Erythroblast (primary cell): ENCODE data around the gene HSD17B8.

Experiments
- DNase-seq, 2 experiments: peaks; one replicate each; lab custom pipeline; 2025; lab: John Stamatoyannopoulos, UW
- GATA1 ChIP-seq: IDR thresholded peaks from 2 replicates; pipeline ENCODE4 v1.6.1; 2011; ENCODE audit warnings: low read depth, mild to moderate bottlenecking, control low read depth, low read length, moderate library complexity
- POLR2A ChIP-seq: IDR thresholded peaks from 2 replicates; pipeline ENCODE4 v1.6.1; 2011; ENCODE audit warnings: mild to moderate bottlenecking, low read length

Gene HSD17B8

GRCh38 chr6:33167374-33168283, 36.8 kb upstream of the HSD17B8 start:
- DNase-seq = no peak
- no peak for TF ChIP-seq GATA1

DNA sequence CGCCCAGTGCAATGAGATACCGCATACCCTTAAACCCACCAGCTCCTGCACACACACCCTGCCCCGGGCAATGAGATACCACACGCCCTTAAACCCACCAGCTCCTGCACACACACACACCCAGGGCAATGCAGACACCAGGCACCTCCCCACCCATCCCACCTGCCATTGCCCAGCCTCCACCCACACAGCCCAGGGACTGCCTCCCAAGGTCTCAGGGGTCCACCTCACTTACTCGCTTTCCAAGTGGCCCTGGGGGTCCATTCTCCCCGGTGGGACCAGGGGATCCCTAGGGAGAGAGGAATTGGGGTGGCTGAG, 36.2 kb upstream of the HSD17B8 start:
- TF ChIP-seq POLR2A (no peak), GATA1 (no peak)

GRCh38 chr6:33168639-33169038, 35.8 kb upstream of the HSD17B8 start:
- DNase-seq = no peak
- TF ChIP-seq GATA1 (no peak), POLR2A (no peak)

More for the DNA sequence above, 36.2 kb upstream of the HSD17B8 start:
- no peak for DNase-seq

- no peak for TF ChIP-seq GATA1
- no peak for TF ChIP-seq POLR2A
- no peak for DNase-seq
Measured at GRCh38 chr6:33169291-33170175, 34.9 kb upstream of the HSD17B8 start.

DNA sequence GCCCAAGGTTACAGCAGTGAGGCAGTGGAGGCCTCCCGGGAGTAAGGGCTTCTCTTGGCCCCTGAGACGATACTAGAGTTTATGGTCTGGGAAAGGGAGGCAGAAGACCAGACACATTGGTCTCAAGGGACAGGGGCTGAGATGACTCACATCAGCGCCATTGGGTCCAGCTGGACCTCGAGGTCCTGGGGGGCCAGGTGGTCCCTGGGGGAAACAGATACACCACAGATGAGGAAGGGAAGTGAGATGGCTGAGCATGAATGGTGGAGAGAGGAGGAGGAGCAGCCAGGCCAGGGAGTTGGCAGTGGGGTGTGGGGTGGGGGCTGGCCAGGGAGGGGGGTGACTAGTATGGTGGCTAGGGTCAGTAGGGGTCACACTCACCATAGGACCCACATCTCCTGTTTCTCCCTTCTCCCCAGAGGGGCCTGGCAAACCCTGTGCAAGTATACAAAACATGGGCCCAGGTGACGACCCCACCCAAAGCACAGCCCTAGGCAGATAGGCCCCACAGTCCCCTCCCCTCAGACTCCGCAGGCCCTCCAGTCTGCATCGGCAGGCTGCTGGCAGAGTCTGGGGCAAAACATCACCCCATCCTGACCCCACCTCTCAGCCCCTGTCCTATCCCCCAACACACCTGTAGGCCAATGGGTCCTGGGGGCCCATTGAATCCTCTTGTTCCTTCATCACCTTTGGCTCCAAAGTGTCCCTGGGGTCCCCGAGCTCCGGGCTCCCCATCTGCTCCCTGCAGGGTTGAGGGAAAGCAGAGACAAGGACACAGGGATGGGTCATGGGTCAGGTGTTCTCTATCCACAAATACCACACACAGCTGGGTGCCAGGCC, 34.1 kb upstream of the HSD17B8 start:
- DNase-seq = no peak
- TF ChIP-seq GATA1 (no peak), POLR2A (no peak)

DNA sequence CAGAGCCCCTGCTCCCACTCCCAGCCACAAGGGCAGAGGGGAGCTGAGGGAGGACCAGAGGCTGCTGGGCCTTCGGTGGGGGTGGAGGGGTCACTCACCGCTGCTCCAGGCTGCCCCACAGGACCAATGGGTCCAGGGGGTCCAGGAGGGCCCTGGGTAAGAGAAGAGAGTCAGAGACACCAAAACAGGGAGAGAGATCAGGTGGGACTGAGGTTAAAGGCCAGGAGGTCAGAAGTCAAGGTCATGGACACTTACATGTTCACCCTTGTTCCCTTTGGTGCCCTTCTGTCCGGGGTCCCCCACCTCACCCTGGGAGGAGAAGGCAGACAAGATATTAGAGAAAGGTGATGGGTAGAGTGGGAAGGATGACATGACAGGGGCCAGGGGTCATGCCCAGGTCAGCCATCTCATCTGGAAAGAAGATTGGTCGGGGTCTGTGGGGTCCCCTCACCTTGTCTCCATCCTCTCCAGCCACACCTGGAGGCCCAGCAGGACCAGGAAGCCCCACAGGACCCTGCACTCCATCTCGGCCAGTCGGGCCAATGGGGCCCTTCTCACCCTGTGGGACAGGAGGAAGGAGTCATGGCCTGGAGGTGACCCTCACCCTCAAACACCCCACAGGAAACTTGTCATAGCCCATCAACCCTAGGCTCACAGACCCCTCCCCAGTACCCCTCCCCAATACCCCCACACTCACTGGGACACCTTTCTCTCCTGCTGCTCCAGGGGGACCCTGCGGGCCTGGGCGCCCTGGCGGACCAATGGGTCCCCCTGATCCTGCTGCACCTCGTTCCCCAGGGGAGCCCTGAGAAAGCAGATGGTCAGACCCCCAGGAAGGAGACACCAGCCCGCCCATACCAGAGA, 33.2 kb upstream of the HSD17B8 start:
- no peak for DNase-seq
- TF ChIP-seq POLR2A (no peak), GATA1 (no peak)

DNA sequence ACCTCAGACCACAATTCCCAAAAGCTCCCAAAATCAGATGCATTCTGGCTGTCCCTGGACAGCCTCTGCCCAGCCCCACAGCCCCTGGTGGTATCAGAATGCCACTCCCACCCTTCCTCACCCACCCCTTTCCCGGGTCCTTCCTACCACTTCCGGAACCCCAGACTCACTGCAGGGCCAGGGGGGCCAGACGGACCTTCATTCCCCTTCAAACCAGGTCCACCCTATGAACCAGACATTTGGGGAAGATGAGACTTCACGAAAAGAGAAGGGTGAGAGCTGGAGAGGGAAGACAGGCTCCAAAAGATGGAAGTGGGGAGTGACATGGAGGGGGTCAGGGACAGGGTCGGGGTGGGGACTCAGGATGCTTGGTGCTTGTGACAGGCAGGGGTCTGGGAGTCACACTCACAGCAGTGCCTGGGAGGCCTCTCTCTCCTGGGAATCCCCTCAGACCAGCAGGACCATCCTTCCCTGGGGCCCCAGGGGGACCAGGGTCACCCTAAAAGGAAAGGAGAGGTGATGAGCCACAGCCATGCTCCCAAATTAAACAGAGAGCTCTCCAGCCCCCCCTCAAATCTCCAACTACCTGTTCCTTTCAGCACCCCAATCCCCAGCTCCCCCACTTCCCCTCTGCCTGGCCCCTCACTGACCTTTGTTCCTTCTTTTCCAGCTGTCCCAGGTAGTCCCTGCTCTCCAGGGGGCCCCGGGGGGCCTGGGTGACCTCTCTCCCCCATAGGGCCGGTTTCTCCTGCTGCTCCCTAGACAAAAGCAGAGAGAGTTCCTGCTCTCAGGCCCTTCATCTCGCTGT, 32.4 kb upstream of the HSD17B8 start:
- TF ChIP-seq GATA1 (no peak), POLR2A (no peak)
- no peak for DNase-seq

DNA sequence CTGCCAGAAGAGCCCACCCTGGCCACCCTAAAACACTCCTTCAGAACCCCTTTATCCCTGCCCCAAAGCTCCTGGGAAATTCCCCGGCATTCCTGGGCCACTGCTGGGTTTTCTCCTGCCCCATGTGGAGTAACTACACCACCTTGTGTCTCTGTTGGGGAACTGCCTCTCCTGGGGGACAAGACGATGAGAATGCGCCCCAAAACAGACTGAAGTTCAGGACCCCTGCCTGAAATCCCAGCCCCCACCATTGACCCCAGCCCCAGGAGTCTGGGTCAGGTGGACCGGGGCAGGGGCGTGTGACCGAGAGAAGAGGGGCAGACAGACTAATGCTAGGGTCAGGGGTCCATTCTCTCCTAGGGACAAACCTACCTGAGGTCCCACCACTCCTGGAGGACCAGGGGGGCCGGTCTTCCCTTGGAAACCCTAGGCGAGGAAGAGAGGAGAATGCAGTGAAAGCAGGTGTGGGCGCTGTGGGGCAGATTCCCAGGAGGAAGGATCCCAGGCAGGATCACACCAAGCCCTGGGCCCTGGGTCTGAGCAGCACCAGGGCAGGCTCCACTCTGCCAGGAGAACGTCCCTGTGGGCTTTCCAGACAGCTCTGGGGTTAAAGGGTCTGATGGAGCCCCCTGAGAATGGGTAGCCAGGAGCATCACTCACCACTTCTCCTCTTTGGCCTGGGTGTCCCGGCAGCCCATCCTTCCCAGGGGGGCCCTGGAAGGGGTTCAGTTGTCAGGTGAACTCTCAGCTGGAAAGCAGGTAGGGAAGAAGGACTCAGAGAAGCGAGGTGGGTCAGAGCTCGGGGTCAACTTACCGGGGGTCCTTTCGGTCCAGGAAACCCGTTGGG, 31.5 kb upstream of the HSD17B8 start:
- TF ChIP-seq POLR2A (no peak), GATA1 (no peak)
- DNase-seq = peak in 1 of 2 experiments; percentile 29

DNA sequence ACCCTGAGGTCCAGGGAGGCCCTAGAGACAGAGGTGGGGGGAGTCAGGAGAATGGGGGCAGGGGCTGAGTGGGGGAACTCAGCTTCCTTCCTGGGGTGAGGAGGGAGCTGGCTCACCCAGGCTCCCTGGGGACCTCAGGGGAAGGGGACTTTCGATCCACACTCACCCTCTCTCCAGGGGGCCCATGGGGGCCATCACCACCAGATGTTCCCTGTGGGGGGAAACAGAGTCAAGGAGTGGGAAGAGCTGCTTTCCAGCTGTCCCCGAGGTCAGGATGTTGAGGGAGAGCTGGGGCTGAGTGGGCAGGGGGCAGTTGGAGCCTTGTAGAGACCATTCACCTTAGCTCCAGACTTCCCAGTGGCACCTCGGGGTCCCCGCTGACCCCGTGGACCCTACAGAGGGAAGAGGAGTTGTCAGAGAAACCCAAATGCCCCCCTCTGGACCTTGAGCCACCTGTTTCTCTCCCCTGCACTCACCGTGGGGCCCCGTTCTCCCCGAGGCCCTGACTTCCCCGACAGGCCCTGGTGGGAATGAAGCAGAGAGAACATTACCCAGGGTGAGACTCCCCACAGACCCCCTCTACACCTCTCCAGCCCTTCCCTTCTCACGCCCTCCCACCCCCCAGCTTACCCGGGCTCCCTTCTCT, 30.8 kb upstream of the HSD17B8 start:
- DNase-seq = no peak

DNA sequence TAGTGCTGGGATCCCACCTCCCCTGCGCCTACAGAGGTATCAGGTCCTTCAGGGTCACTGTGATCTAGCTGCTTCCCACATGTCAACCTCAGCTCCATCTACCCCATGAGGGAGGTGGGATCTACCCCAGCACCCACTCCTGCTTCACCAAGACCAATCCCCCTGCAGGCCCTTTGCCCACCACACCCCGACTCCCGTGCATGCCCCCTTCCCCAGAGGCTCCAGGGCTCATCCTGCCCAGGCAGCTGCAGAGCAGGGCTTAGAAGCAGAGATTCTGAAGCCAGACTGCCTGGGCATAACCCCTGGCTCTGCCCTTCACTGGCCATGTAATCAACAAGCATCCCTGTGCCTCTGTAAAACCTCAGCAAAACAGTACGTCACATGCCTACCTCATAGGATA, 29.7 kb upstream of the HSD17B8 start:
- TF ChIP-seq POLR2A (no peak), GATA1 (no peak)
- no peak for DNase-seq

More for the DNA sequence above, 30.8 kb upstream of the HSD17B8 start:
- TF ChIP-seq POLR2A (no peak), GATA1 (no peak)

- TF ChIP-seq POLR2A (no peak), GATA1 (no peak)
- no peak for DNase-seq
Measured at GRCh38 chr6:33175436-33176069, 28.9 kb upstream of the HSD17B8 start.
